NCI-H460 (cell line): ENCODE data around the gene SPECC1L. TPM values are rescaled to one million over a fixed set of nuclear protein-coding genes. Genes with fewer than 3 reads are reported as not detected.
A peak's percentile ranks its signal among the peaks of the same experiment; 100 is the strongest.

ENCODE experiments used
- DNase-seq: peaks from one replicate; pipeline ENCODE4 v3.0.0-alpha.2; 2016; ENCODE audit warnings: low read depth; ENCODE audit errors: extremely low read depth
- total RNA-seq: library from RNA; depleted of rRNA; stranded (reverse); fragments of >200 nt; shearing (Covaris generic); gene quantifications from 2 replicates; pipeline ENCODE4 v1.2.3, GENCODE V29; 2014

Gene SPECC1L
- total RNA-seq, 1 experiment from 2014 or later = 18.3 TPM

- no peak for DNase-seq
Measured at GRCh38 chr22:24319451-24319850, 48.8 kb downstream of the SPECC1L start.

- no peak for DNase-seq
Measured at GRCh38 chr22:24321999-24322398, 51.4 kb downstream of the SPECC1L start.

GRCh38 chr22:24322522-24322921, 51.9 kb downstream of the SPECC1L start:
- DNase-seq = no peak

GRCh38 chr22:24323233-24323632, 52.6 kb downstream of the SPECC1L start:
- DNase-seq = no peak

- DNase-seq = no peak
Measured at GRCh38 chr22:24323695-24324094, 53.1 kb downstream of the SPECC1L start.

- DNase-seq = no peak
Measured at GRCh38 chr22:24324137-24324536, 53.5 kb downstream of the SPECC1L start.

- peak; percentile 30 for DNase-seq
Measured at GRCh38 chr22:24325105-24325757, 54.6 kb downstream of the SPECC1L start.

GRCh38 chr22:24326266-24326665, 55.6 kb downstream of the SPECC1L start:
- no peak for DNase-seq

- no peak for DNase-seq
Measured at GRCh38 chr22:24327832-24328231, 57.2 kb downstream of the SPECC1L start.

GRCh38 chr22:24329453-24329852, 58.8 kb downstream of the SPECC1L start:
- no peak for DNase-seq

GRCh38 chr22:24330636-24331035, 60.0 kb downstream of the SPECC1L start:
- no peak for DNase-seq

- no peak for DNase-seq
Measured at GRCh38 chr22:24331468-24332440, 61.1 kb downstream of the SPECC1L start.

GRCh38 chr22:24333301-24333700, 62.7 kb downstream of the SPECC1L start:
- no peak for DNase-seq

GRCh38 chr22:24335496-24335895, 64.9 kb downstream of the SPECC1L start:
- no peak for DNase-seq

- no peak for DNase-seq
Measured at GRCh38 chr22:24337894-24338645, 67.4 kb downstream of the SPECC1L start.

GRCh38 chr22:24338726-24339451, 68.3 kb downstream of the SPECC1L start:
- no peak for DNase-seq

GRCh38 chr22:24339452-24339747, 68.8 kb downstream of the SPECC1L start:
- DNase-seq = no peak

- no peak for DNase-seq
Measured at GRCh38 chr22:24341627-24342026, 71.0 kb downstream of the SPECC1L start.

- no peak for DNase-seq
Measured at GRCh38 chr22:24350627-24351026, 80.0 kb downstream of the SPECC1L start.

GRCh38 chr22:24353121-24353520, 82.5 kb downstream of the SPECC1L start:
- no peak for DNase-seq

- DNase-seq = no peak
Measured at GRCh38 chr22:24355574-24355973, 84.9 kb downstream of the SPECC1L start.
